ENCODE measurements around the gene SDK2.
"Not testable (repeated sequence)": the region's sequence is repeated elsewhere in the genome, so short reads cannot be mapped to it uniquely, and the experiment has no call there.

The SDK2 gene

DNA sequence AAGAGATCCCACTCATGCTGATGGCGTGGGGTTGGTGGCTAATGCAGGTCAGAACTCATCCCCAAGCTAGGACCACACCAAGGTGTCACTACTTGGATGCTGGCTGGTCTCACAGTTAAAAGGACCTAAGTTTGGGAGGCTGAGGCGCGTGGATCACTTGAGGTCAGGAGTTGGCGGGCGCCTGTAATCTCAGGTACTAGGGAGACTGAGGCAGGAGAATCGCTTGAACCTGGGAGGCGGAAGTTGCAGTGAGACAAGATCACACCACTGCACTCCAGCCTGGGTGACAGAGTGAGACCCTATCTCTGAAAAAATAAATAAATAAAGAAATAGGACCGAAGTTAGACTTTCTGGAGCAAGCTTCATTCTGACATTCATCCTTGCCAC lies 325.8 kb downstream of the SDK2 start:
- DNase-seq (ENCODE audit: low spot score): no peak

DNA sequence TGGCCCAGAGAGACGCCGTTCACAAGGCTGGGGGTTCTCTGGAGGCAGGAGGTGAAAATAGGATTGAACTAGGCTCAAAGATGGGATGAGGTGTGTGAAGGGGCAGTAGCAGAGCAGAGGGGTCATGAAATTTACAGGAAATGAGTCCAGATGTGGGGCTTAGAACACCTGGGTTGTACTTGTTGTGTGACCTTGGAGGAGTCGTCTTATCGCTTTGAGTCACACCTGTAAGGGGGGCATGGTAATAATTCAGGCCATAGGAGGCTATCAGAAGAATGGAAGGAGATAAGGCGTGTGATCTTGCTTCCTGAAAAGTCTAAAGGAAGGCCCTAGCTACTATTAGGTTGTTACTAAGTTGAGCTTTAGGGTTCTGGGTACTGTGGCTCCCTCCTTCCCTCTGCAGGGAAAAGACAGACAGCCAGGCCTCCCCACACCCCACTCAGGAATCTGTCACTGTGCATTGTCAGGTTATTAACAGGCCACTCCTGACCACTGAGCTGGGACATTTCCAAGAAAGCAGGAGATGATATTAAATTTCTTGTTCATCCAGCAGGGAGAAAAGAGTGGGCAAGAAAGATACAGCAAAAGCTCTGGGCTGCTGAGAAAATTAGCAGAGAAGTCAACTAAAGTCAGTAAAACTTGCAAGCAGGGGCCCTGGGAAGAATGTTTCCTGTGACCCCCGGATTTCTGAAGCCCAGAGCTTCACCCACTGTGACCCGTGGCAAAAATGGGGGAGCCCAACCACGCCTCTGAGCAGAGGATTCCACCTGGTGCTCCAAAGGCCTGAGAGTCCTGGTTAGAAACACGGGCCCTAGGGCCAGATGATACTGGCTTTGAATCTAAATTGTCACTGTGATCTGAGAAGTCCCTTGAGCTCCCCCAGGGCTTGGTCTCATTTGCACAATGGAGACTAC lies 326.5 kb downstream of the SDK2 start:
- no peak for DNase-seq (ENCODE audit: low spot score)

DNA sequence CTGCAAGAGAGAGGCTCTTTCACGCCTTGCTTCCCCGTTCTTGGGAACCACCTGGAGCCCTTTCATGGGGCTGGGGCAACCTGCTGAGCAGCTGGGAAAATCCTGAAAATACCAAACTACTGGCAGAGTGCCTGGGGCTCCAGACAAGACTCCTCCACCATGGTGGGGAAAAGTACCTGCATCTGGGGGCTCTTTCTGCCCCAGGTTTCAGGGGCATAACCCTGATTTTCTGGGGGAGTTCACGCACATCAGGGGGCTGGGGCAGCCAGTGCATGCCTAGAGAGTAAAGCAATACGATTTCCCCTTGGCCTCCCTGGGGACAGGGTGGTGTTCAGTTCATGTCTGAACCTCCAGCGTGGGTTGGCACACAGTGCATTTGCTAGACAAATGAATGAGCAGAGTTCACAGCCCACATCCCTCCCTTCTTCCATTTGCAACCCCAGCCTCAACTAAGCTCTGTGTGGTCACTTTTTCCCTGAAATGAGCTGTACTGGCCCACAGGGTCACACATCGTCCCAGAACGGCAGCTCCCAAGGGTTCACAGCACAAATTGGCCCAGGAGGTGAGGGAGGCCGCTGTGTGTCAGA lies 327.2 kb downstream of the SDK2 start:
- no peak for DNase-seq (ENCODE audit: low spot score)

DNA sequence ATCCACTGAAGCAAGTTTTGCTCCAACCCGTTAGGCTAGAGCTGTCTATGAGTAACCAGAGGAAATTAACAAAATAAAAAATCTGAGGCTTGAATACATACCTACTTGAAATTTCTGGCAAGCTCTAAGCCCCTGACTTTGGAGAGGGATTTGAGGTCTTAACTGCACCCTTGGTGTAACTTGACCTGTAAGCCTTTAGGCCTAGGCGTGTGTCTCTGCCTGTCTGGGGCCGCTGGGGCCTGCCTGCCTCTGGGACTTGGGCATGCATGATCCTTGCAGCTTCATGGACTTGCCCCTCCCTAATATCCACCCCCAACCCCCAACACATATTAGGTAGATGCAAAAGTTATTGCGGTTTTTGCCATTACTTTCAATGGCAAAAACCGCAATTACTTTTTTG lies 328.8 kb downstream of the SDK2 start:
- DNase-seq (ENCODE audit: low spot score): no peak

DNA sequence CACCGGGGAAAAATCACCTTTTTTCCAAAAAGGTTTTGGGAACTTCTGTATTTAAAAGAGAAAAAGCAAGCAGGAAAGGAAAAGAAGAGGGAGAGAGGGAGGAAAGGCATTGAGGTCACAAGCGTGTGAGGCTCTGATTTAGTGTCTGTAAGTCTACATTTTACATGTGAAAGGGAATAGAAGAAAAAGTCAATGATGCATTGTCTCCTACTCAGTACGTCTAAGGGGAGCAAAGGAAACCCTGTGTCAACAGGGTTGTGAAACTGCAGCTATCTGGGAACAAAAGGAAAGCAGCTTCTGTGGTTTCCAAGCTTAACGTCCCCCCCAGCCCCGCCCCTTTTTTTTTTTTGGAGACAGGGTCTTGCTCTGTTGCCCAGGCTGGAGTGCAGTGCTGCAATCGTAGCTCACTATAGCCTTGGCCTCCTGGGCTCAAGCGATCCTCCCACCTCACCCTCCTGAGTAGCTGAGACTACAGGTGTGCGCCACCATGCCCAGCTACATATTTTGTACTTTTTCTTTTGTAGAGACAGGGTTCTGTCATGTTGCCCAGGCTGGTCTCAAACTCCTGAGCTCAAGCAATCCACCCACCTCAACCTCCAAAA lies 330.6 kb downstream of the SDK2 start:
- no peak for DNase-seq (ENCODE audit: low spot score)

DNA sequence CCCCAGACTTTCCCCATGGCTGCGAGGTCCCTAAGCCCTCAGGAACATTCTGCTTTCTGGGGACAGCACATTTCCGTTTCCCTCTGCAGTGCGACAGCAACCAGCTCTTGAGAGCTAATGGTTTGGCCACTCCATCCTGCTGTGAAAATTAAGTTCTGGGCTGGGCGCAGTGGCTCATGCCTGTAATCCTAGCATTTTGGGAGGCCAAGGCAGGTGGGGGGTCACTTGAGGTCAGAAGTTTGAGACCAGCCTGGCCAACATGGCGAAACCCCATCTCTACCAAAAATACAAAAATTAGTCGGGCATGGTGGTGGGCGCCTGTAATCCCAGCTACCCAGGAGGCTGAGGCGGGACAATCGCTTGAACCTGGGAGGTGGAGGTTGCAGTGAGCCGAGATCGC lies 331.4 kb downstream of the SDK2 start:
- not testable (repeated sequence) for DNase-seq (ENCODE audit: low spot score)

DNA sequence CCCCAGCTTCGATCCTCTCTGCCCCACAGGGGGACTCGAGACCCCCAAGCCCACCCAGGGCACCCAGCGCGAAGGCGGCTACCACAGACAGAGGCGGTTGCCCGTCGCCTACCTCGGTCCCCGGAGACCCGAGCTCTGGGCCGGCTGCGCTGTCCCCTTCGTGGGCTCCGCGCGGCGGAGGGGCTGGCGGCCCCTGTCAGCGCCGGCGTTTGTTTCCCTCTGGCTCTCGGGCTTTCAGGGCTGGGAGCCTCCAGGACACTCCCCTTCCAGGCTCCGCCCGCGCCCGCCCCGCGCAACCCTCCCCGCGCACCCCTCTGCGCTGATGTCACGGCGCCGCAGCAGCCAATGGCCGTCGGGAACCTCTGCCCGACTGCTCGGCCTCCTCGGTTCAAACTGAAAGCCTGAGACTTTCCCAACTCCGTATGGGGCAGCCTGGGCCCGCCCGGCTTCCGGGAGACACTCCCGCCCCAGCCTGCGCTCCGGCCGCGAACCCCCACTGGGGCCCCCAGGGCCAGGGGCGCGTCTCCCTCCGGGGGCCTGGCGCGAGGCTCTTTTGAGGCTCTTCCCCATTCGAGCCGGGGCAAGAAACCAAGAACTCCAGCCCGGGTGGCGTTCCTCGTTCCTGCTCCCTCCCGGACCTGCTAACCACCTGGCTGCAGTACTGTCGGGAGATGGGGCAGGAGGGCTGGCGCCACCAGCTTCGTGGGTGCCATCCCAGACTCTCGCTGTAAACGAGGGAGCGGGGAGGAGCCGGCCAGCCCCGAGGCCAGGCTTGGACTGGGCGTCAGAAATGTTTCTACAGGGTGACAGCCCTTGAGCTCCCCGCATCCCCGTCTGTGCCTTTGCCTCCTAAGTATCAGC lies 332.2 kb downstream of the SDK2 start, which contains the start of gene CDC42EP4:
Gene CDC42EP4 (minus strand): TSS at position 221 of the 861 bp plus-strand sequence. CDS start 25,501 bp downstream, outside the sequence.
- peak; percentile 99 for DNase-seq (ENCODE audit: low spot score)

DNA sequence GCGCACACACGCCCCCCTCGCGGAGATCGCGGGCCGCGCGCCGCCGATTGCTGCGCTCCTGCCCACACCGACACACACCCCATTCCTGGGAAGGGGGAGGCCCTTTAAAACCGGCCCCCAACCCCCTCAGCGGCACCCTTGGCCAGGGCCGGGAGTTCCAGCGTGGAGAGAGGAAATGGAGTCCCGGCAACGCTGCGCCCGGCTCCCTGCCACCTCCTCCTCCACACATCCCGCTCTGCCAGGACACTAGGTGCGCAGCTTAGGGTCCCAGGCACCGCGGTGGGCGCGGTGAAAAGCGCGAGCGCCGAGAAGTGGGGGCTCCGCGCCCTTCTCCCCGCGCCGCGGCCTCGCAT lies 332.8 kb downstream of the SDK2 start:
- DNase-seq (ENCODE audit: low spot score): no peak

DNA sequence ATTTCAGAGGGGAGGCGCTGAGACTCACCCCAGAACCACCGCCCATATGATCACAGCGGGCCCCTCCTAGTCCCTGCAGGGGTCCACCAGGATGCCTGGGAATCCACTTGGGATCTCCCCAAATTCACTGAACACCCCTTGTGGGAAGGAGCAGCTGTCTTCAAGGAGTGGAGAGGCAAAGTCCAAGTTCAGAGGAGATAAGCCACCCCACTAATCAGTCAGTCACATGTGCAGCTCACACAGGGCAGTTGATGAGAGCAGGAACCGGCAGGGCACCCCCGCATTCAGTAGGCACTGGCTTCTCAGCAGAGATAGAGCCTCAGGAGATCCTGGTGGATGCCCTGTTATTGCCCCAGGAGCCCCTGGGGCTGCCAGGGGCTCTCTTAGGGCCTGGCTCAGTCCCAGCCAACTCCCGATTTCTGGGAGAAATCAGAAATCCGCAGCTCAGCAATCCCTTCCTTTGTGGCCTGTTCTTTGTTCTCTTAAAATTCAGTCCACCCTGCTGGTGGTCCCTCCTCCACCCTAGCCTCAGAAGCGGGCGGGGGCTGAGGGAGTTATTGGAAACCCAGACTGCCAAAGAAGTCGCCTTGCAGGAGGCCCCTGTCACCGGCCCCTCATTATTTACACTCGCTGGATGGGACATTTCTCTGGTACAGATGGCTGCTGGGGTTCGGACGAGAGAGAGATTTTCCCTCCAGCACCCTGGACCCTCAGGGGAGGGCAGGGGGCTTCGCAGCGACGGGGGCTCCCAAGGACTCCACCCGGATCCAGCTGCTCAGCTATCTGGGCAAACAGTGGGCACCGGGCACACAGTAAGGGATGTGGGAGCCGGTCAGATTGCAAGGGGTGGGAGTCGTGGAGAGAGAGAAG lies 334.3 kb downstream of the SDK2 start:
- DNase-seq (ENCODE audit: low spot score): peak; percentile 82

DNA sequence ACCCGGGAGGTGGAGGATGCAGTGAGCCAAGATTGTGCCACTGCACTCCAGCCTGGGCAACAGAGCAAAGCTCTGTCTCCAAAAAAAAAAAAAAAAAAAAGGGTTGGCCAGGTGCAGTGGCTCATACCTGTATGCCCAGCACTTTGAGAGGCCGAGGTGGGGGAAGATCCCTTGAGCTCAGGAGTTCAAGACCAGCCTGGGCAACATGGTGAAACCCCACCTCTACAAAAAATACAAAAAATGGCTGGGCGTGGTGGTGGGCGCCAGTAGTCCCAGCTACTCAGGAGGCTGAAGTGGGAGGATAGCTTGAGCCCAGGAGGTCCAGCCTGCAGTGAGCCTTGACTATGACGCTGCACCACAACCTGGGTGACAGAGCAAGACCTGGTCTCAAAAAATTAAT lies 335.3 kb downstream of the SDK2 start:
- DNase-seq (ENCODE audit: low spot score): not testable (repeated sequence)

DNA sequence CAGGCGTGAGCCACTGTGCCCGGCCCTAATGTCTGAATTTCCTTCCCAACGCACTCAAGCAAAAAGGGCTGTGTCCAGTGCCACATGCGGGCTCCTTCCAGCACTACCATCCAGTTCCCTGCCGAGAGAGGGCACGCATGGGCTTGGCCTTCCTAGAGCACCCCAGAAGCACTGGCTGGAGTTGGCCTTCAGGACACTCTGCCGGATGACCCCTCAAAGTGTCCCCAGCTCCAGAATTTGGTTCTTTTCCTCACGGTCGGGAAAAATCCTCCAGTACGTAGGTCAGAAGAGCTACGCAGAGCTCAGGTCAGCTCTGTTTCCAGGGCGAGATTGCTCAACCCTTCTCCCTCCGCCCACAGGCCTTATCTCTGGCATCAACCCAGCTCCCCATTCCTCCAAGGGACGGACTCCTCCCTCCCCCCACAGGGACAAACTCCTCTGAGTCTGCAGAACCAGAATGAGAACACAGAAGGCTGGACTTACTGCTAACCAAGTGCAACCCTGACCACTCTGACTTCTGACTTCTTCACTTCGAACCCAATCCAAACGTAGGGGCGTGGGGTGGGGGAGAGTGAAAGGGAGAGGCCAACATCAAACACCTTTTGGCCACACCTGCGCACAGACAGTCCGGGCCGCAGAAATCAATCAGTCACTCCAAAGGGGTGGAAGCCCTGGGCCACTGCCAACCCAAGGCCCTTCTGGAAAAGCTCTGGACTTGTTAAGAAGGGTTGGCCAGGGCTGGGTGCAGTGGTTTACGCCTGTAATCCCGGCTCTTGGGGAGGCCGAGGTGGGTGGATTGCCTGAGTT lies 336.0 kb downstream of the SDK2 start:
- DNase-seq (ENCODE audit: low spot score): peak; percentile 52

DNA sequence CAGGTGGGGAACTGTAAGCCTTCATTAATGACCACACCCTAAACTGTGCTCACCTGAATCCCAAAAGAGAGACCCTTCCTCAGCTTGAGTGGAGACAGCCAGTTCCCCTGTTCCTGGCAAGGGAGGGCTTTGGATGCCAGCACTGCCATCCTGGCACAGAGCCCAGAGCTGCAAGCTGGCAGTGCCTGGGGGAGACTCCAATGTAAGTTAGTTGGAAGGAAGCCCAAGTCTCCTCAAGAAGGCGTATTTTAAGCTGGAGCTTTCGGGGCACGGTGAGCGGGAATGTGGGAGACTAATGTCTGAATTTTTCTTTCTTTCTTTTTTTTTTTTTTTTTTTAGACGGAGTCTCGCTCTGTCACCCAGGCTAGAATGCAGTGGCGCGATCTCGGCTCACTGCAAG lies 337.1 kb downstream of the SDK2 start:
- DNase-seq (ENCODE audit: low spot score): no peak

DNA sequence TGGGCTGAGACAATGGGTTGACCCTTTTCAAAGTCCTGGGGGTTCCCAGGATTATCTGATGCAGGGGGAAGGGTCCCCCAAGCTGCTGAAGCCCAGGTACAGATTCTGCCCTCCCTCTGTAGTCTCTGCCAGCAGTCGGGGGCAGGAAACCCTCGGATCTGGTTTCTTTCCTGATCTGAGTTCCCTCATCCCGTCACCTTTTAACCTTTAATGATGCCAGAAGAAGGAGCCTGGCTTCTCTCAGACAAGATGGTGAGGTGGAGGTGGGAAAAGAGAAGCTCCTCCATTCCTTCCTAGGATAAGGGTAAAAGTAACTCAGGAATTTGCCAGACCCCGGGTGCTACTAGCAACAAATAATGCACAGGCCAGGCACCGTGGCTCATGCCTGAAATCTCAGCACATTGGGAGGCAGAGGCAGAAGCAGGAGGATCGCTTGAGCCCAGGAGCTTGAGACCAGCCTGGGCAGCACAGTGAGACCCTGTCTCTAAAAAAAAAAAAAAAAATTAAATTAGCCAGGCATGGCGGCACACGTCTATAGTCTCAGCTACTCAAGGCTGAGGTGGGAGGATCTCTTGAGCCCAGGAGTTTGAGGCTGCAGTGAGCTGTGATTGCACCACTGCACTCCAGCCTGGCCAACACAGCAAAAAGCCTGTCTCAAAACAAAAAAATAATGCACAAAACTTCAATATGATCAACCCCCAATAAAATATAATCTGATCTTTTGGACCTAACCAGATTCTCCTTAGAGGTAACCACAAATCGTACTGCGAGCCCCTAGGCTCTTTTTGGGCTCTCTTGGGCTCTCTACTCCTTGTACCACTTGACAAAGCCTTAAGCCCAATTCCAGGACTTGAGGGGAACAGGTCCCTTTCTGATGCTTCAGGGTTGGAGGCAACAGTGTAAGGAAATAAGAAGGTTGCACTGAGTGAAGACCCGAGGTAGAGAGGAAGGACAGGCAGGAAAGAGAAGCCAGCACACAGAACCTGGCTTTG lies 338.1 kb downstream of the SDK2 start:
- no peak for DNase-seq (ENCODE audit: low spot score)

DNA sequence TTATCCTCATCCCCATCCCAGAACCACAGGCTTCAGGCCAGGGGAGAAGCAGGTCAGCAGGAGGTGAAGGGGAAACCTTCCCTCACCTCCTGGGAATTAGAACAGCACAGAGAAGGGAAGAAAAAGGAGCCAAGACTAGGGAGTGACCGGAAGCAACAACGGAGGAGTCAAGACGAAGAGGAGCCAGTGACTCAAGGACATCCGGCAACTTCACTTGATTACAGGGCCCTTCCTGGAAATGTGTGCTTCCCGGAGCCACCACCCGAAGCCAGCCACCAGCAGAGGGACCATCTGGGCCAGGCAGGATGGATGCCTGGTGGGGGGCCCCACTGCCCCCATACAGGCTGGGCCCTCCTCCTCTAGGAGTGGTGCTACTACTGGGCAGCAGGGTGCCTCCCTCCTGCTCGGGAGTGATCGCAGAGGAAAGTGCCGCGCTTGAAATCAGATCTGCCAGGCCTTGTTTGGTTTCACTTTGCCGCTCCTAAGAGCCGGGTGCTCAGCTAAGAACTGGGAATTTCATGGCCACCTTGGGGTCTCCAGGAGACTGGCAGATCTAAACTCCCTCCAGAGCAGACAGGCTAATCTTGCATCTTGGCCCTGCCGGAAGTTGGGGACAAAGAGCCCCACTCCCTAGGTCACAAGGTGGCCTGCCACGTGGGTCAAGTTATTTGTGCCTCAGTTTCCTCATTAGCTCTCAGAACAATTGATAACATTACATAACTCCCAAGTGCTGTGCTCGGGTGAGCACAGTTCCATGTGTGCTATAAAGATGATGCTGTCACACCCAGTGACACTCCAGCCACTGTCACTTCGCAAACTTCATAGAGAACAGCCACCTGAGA lies 339.1 kb downstream of the SDK2 start:
- peak; percentile 64 for DNase-seq (ENCODE audit: low spot score)

DNA sequence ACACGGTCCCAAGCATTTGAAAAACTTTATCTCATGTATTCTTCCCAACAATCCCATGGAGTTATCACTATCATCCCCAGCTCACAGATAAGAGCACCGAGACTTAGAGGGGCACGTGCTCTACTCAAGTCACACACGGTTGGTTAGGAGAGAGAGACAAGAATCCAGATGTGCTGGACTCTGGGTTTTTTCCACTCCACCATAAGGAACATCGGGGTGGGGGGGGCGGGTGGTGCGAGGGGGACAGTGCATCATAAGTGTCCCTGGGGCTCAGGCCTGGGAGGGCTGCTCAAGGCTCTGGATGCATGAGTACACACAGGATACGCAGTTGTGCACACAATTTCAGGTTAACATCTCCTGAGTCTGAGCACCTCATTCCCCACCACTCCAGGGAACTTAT lies 339.8 kb downstream of the SDK2 start:
- DNase-seq (ENCODE audit: low spot score): no peak

DNA sequence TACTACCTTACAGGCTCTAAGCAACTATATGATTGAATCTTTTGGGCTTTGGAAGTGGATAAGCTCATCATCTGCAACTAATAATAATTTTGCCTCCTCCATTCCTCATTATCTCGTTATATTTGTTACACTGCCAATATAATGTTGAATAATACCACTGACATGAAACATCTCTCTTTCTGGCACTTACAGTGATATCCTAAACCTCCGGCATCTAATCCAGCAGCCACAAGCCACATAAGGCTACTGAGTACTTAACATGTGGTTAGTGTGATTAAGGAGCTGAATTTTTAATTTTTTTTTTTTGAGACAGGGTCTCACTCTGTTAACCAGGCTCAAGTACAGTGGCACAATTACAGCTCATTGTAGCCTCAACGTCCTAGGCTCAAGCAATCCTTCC lies 342.1 kb downstream of the SDK2 start:
- DNase-seq (ENCODE audit: low spot score): no peak

DNA sequence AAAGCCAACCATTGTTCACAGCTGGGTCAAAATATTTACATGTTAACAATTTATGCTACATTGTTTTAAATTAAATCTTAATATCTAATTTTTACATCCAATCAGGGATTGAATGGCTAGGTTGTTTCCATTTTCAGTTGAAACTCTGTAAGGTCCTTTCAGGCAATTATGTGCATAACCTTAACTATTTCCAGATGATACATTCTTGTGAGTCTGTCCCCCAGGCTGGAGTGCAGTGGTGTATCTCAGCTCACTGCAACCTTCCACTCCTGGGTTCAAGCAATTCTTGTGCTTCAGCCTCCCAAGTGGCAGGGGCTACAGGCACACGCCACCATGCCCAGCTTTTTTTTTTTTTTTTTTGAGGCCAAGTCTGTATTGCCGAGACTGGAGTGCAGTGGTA lies 342.9 kb downstream of the SDK2 start:
- DNase-seq (ENCODE audit: low spot score): no peak

DNA sequence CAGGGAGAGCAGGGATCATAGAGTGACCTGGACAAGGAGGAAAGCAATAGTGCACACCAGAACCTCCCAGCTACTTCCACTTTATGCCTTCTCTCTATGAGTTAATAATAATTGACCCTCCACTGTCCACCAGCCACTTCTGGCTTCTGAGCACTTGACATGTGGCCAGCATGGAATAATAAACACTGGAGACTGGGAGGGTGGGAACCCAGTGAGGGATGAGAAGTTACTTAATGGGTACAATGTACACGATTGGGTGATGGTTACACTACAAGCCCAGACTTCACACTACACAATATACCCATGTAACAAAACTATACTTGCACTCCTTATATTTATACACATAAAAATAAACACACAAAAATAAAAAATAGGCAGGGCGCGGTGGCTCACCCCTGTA lies 343.9 kb downstream of the SDK2 start:
- DNase-seq (ENCODE audit: low spot score): no peak
